H9 (cell line): ENCODE data around the gene ZNF774. TPM values are rescaled to one million over a fixed set of nuclear protein-coding genes. Genes with fewer than 3 reads are reported as not detected.

ENCODE experiments used
- DNase-seq: peaks from one replicate; pipeline ENCODE4 v3.0.0-alpha.2; 2017
- H2AFZ ChIP-seq: one replicate; pipeline ENCODE4 v1.6.1; 2013; ENCODE audit warnings: mild to moderate bottlenecking, low read length, control low read depth, moderate library complexity
- H2AK5ac ChIP-seq: 2 replicates; pipeline ENCODE4 v1.6.1; 2013; ENCODE audit warnings: low read length, control low read depth, mixed read lengths; ENCODE audit not compliant: insufficient read length
- H2BK120ac ChIP-seq: one replicate; pipeline ENCODE4 v1.6.1; 2013; ENCODE audit warnings: low read depth, mild to moderate bottlenecking, low read length, control low read depth, inconsistent platforms; ENCODE audit not compliant: poor library complexity, severe bottlenecking
- H2BK12ac ChIP-seq: 2 replicates; pipeline ENCODE4 v1.6.1; 2013; ENCODE audit warnings: low read length, control low read depth, mixed read lengths, low read depth; ENCODE audit not compliant: insufficient read length
- H2BK15ac ChIP-seq: 2 replicates; pipeline ENCODE4 v1.6.1; 2013; ENCODE audit warnings: low read depth, low read length, control low read depth
- H2BK20ac ChIP-seq: one replicate; pipeline ENCODE4 v1.6.1; 2013; ENCODE audit warnings: low read depth, mild to moderate bottlenecking, low read length, control low read depth, inconsistent platforms; ENCODE audit not compliant: poor library complexity, severe bottlenecking
- H2BK5ac ChIP-seq: 2 replicates; pipeline ENCODE4 v1.6.1; 2013; ENCODE audit warnings: low read length, control low read depth, mixed read lengths; ENCODE audit not compliant: insufficient read length
- H3K14ac ChIP-seq: 2 replicates; pipeline ENCODE4 v1.6.1; 2013; ENCODE audit warnings: low read length, control low read depth; ENCODE audit not compliant: insufficient read depth
- H3K18ac ChIP-seq: 2 replicates; pipeline ENCODE4 v1.6.1; 2013; ENCODE audit warnings: low read depth, mild to moderate bottlenecking, mixed read lengths, low read length, control low read depth; ENCODE audit not compliant: insufficient read length
- H3K23ac ChIP-seq: 2 replicates; pipeline ENCODE4 v1.6.1; 2013; ENCODE audit warnings: low read length, control low read depth, mixed read lengths, low read depth; ENCODE audit not compliant: insufficient read length
- H3K23me2 ChIP-seq: 2 replicates; pipeline ENCODE4 v1.6.1; 2013; ENCODE audit warnings: low read depth, mild to moderate bottlenecking, mixed read lengths, low read length, control low read depth; ENCODE audit not compliant: insufficient read length, poor library complexity, severe bottlenecking
- H3K27ac ChIP-seq: 2 replicates; pipeline ENCODE4 v1.5.1; 2013; ENCODE audit warnings: low read length, control low read depth, mixed read lengths, low read depth; ENCODE audit not compliant: insufficient read length
- H3K27me3 ChIP-seq: 2 replicates; pipeline ENCODE4 v1.6.1; 2013; ENCODE audit warnings: low read length, control low read depth, inconsistent platforms; ENCODE audit not compliant: insufficient read depth
- H3K4ac ChIP-seq: 2 replicates; pipeline ENCODE4 v1.6.1; 2013; ENCODE audit warnings: low read depth, mild to moderate bottlenecking, control low read depth, inconsistent platforms, low read length, moderate library complexity
- H3K4me1 ChIP-seq: 2 replicates; pipeline ENCODE4 v1.6.1; 2013; ENCODE audit warnings: low read length, control low read depth, inconsistent platforms; ENCODE audit not compliant: insufficient read depth
- H3K4me2 ChIP-seq: 2 replicates; pipeline ENCODE4 v1.6.1; 2013; ENCODE audit warnings: low read length, control low read depth, mixed read lengths; ENCODE audit not compliant: insufficient read length, insufficient read depth
- H3K56ac ChIP-seq: 2 replicates; pipeline ENCODE4 v1.6.1; 2013; ENCODE audit warnings: low read depth, mild to moderate bottlenecking, mixed read lengths, low read length, control low read depth; ENCODE audit not compliant: insufficient read length
- H3K79me1 ChIP-seq: 2 replicates; pipeline ENCODE4 v1.6.1; 2013; ENCODE audit warnings: low read depth, mild to moderate bottlenecking, moderate library complexity, low read length, control low read depth, inconsistent platforms; ENCODE audit not compliant: insufficient read depth, poor library complexity, severe bottlenecking
- H3K79me2 ChIP-seq: 2 replicates; pipeline ENCODE4 v1.6.1; 2013; ENCODE audit warnings: low read length, control low read depth, inconsistent platforms; ENCODE audit not compliant: insufficient read depth
- H3K9ac ChIP-seq: 2 replicates; pipeline ENCODE4 v1.6.1; 2013; ENCODE audit warnings: low read length, control low read depth, mixed read lengths; ENCODE audit not compliant: insufficient read length; ENCODE audit errors: extremely low read depth
- H3K9me3 ChIP-seq: one replicate; pipeline ENCODE4 v1.6.1; 2013; ENCODE audit warnings: low read depth, low read length, inconsistent platforms; ENCODE audit not compliant: control insufficient read depth
- H3T11ph ChIP-seq: one replicate; pipeline ENCODE4 v1.6.1; 2013; ENCODE audit warnings: mild to moderate bottlenecking, low read length, control low read depth, inconsistent platforms
- H4K20me1 ChIP-seq: one replicate; pipeline ENCODE4 v1.6.1; 2013; ENCODE audit not compliant: control insufficient read depth, insufficient read length, insufficient read depth
- H4K5ac ChIP-seq: 2 replicates; pipeline ENCODE4 v1.6.1; 2013; ENCODE audit warnings: low read depth, mild to moderate bottlenecking, mixed read lengths, low read length, control low read depth; ENCODE audit not compliant: insufficient read length
- H4K8ac ChIP-seq: replicated peaks from 2 replicates; pipeline ENCODE4 v1.6.1; 2013; ENCODE audit warnings: low read length, control low read depth, mixed read lengths, low read depth; ENCODE audit not compliant: insufficient read length
- H4K91ac ChIP-seq: 2 replicates; pipeline ENCODE4 v1.6.1; 2013; ENCODE audit warnings: low read depth, mild to moderate bottlenecking, moderate library complexity, mixed read lengths, low read length, control low read depth; ENCODE audit not compliant: insufficient read length
- H3K27ac Mint-ChIP-seq, 3 experiments: 2 replicates in 2 of 3; 3 replicates in 1 of 3; pipeline ENCODE4 v1.8.0; 2020 to 2021; ENCODE audit warnings: mixed read lengths in 3 of 3, mild to moderate bottlenecking in 1 of 3, moderate library complexity in 1 of 3
- H3K27me3 Mint-ChIP-seq: 2 replicates; pipeline ENCODE4 v1.8.0; 2021; ENCODE audit warnings: low read depth, mild to moderate bottlenecking, moderate library complexity, mixed read lengths
- H3K36me3 Mint-ChIP-seq, 3 experiments: 2 replicates in 2 of 3; 3 replicates in 1 of 3; pipeline ENCODE4 v1.8.0; 2020 to 2021; ENCODE audit warnings: low read depth in 3 of 3, mixed read lengths in 3 of 3; ENCODE audit not compliant: insufficient read depth in 1 of 3
- H3K4me1 Mint-ChIP-seq, 2 experiments: 2 replicates each; pipeline ENCODE4 v1.8.0; 2020; ENCODE audit warnings: mixed read lengths in 2 of 2
- H3K4me3 Mint-ChIP-seq, 2 experiments: 2 replicates in 1 of 2; 3 replicates in 1 of 2; pipeline ENCODE4 v1.8.0; 2020 to 2021; ENCODE audit warnings: mild to moderate bottlenecking in 2 of 2, mixed read lengths in 2 of 2, moderate library complexity in 1 of 2
- H3K9me3 Mint-ChIP-seq, 2 experiments: 2 replicates in 1 of 2; 3 replicates in 1 of 2; pipeline ENCODE4 v1.8.0; 2020; ENCODE audit warnings: mild to moderate bottlenecking in 2 of 2, mixed read lengths in 2 of 2, moderate library complexity in 1 of 2
- CTCF ChIP-seq: fragments of 200-600 bp; sonication (generic); conservative IDR thresholded peaks from 3 replicates; pipeline ENCODE4 v1.8.0; 2021; ENCODE audit warnings: antibody characterized with exemption, mild to moderate bottlenecking
- WGBS: extraction: QIAGEN DNeasy Blood & Tissue Kit; methylation state at CpG from one replicate; pipeline ENCODE4 v1.1.7; 2013; ENCODE audit warnings: missing lambda C conversion rate, low lambda C conversion rate, mixed read lengths; ENCODE audit not compliant: insufficient read length; ENCODE audit errors: extremely low coverage; 5-methylcytosine and 5-hydroxymethylcytosine counted together
- total RNA-seq: library from RNA; stranded (reverse); gene quantifications from 2 replicates; pipeline ENCODE4 v1.2.1, GENCODE V29; 2021

ZNF774 gene
- total RNA-seq, 1 experiment from 2014 or later, result 2.5 TPM

GRCh38 chr15:90362936-90363212 lies 10.8 kb downstream of the ZNF774 start:
- Histone ChIP-seq H3K4ac (no peak overlapping the region), H4K5ac (no peak overlapping the region), H3K56ac (no peak overlapping the region), H4K8ac (no peak overlapping the region), H3K4me1 (no peaks in the 10 kb centered on the region; the same call in 1 of the 2 replicates), H3K9me3 (no peaks in the 10 kb centered on the region), H2BK120ac (no peak overlapping the region), H2BK5ac (no peak overlapping the region), H3K23ac (no peak overlapping the region), H2BK20ac (no peak overlapping the region), H3K23me2 (peaks cover 3% of the 10 kb centered on the region), H3K27me3 (no peaks in the 10 kb centered on the region), H2AFZ (no peak overlapping the region), H3K14ac (no peak overlapping the region), H3K79me1 (no peaks in the 10 kb centered on the region), H4K91ac (no peak overlapping the region), H2AK5ac (no peak overlapping the region), H3K4me2 (no peak overlapping the region), H2BK15ac (no peak overlapping the region), H3K79me2 (no peaks in the 10 kb centered on the region), H3K18ac (no peak overlapping the region), H3K9ac (no peak overlapping the region), H3K27ac (no peak overlapping the region), H3T11ph (no peak overlapping the region), H4K20me1 (no peaks in the 10 kb centered on the region), H2BK12ac (no peak overlapping the region)
- no peaks in the 10 kb centered on the region for H3K27me3 Mint-ChIP-seq
- no CpG with 5 or more reads among the region's 2 CpGs for WGBS
- DNase-seq, result no peak
- peak overlapping the region in 2 of 3 experiments; percentile 56 to 64; a peak in 1 of 7 replicates for H3K27ac Mint-ChIP-seq
- TF ChIP-seq CTCF, result no peak
- no peaks in the 10 kb centered on the region for H3K9me3 Mint-ChIP-seq
- peaks cover 13 to 17% of the 10 kb centered on the region in 2 experiments for H3K4me1 Mint-ChIP-seq
- H3K4me3 Mint-ChIP-seq, result no peak overlapping the region
- peaks cover 0 to 6% (median 0%) of the 10 kb centered on the region in 3 experiments; a peak in 4 of 7 replicates for H3K36me3 Mint-ChIP-seq
